GF-D8 (cell line): ENCODE results near the gene DGKE.

Experiments used
- DNase-seq: peaks from one replicate; lab custom pipeline; 2025; lab: John Stamatoyannopoulos, UW

DGKE gene

DNA sequence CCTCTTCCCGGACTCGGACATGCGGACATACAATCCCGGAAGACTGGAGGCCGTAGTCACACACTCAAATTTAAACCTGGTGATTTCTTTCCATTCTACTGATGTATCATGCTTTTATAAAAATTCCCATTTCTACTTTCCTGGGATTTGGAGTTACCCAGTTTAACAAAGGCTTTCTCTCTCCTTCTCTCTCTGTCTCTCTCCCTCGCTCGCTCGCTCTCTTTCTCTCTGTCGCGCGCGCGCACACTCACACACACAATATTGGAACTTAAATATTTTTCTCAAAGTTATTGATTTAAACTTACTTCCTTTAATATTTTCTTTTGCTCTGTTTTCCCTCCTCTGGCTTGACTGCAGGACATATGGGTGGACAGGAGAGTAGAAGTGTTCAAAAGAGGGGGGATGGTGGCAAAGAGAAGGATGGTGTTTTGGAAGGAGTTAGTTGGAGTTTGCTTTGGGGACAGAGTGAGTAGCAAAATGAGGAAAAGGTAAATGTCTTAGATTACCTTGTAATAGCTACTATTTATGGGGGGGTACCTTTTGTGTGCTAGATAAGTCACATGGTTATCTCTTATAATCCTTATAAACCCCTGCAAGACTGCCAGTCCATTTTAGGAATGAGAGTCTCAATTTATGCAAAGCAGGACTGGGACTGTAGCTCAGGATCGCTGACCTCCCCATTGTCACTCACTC is 80.8 kb downstream of the DGKE start:
- peak; percentile 35 for DNase-seq

DNA sequence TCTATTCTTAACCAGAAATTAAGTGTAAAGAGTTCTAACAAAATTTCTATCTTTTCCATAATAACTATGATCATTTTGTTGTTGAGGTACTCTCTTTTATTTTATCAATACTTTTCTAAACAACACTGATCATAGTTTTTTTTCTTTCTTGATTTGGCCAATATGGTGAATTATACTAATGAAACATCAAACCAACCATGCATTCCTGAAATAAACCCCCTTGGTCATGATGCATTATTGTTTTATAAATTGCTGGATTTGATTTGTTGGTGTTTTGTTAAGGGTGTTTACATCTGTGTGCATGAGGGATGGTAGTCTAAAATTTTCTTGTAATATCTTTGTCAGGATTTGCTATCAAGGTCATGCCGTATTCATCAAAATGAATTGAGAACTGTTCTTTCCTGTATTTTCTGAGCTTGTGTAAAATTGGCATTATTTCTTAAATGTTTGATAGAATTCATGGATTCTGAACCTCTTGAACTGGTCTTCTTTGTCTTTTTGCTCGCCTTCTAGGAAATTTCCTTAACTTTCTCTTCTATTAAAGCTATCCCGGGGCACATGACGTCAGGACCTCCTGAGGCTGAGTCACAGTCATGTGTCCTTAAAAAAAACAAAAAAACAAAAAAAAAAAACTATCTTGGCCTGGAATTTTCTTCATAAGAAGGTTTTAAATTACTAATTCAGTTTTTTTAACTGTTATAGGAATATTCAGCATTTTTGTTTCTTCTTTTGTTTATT is 83.8 kb downstream of the DGKE start:
- no peak for DNase-seq

DNA sequence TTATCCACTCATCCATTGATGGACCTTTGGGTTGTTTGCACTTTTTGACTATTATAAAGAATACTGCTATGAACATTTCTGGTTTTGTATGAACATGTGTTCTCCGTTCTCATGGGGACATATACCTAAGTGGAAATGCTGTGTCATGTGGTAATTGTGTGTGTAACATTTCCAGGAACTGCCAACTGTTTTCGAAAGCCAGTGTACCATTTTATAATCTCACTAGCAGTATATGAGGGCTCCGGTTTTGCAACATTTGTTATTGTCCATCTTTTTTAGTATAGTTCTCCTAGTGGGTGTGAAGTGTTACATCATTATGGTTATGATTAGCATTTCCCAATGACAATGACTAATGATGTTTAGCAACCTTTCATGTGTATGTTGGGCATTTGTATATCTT is 85.0 kb downstream of the DGKE start:
- peak; percentile 96 for DNase-seq
